Iris pigment epithelial cell (primary cell): Measurements from ENCODE around the gene CRHR2.

Experiments used
- DNase-seq: peaks from one replicate; pipeline ENCODE4 v3.0.0-alpha.2; 2011; ENCODE audit warnings: low read depth

CRHR2 gene

GRCh38 chr7:30706908-30707307, 24.7 kb upstream of the CRHR2 start:
- DNase-seq, result no peak

DNA sequence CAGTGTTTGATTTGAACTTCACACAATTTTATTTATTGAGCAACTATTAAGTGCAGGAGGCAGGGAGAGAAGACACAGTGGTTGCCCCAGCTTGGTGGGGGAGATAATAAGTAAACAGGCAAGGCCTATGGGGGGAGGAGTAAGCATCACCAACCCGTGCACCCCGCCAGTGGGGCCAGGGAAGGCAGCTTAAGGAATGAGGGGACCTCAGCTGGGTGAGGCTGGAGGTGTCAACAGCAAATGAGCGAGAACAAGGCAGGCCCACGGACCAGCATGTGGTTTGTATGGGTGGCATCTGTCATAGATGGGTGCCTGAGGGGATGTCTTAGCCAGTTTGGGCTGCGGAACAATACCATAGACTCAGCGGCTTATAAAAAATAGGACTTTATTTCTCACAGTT, 24.1 kb upstream of the CRHR2 start:
- no peak for DNase-seq

DNA sequence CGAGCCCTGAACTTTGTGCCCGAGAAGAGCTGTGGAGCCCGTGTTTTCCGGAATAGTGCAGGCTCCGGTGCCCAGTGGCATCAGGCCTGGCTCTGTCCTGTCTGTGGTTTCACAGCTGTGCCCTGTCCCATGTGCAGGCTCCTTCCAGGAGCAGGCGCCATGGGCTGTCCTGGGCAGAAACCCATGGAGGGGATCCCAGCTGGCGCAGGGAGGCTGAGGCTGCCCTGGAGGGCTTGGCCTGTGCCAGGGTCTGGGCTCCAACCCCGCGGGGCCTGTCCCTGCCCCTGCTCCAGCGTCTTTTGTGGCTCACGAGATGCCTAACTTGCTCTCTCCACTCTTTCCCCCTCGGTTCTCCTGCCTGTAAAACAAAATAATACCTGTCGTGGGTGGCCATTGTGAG, 23.3 kb upstream of the CRHR2 start:
- no peak for DNase-seq

DNA sequence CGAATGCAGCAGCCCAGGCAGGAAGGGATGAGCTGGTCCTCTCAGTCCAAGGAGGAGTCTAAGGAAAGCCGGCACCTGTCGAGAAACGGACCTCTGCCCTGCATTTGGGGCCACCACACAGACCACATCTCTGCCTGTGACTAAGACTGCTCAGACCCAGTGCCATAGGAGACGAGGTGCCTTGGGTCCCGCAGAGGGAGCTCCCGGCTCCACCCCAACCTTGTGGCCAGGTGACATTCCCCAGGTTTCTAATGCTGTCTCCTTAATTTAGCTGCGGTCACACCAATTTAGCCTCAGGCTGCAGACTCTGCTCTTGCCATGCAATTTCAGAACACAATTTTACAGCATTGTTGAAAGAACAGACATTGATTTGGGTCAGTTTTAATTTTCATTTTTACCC, 22.8 kb upstream of the CRHR2 start:
- no peak for DNase-seq

- no peak for DNase-seq
These were observed 21.5 kb upstream of the CRHR2 start for GRCh38 chr7:30703756-30704155.

DNA sequence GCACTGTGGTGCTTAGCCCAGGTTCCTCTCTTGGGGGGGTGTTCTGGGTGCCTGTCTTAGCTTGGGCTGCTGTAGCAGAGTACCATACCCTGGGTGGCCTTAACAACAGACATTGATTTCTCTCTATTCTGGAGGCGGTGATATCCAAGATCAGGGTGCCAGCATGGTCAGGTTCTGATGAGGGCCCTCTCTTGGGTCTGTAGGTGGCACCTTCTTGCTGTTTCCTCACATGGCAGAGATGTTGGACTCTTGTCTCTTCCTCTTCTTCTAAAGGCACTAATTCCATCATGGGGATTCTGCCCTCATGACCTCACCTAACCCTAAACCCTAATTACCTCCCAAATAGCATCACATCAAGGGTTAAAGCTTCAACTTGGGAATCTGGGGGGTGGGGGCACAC, 19.9 kb upstream of the CRHR2 start:
- no peak for DNase-seq

GRCh38 chr7:30700941-30701340, 18.7 kb upstream of the CRHR2 start:
- DNase-seq, result no peak

DNA sequence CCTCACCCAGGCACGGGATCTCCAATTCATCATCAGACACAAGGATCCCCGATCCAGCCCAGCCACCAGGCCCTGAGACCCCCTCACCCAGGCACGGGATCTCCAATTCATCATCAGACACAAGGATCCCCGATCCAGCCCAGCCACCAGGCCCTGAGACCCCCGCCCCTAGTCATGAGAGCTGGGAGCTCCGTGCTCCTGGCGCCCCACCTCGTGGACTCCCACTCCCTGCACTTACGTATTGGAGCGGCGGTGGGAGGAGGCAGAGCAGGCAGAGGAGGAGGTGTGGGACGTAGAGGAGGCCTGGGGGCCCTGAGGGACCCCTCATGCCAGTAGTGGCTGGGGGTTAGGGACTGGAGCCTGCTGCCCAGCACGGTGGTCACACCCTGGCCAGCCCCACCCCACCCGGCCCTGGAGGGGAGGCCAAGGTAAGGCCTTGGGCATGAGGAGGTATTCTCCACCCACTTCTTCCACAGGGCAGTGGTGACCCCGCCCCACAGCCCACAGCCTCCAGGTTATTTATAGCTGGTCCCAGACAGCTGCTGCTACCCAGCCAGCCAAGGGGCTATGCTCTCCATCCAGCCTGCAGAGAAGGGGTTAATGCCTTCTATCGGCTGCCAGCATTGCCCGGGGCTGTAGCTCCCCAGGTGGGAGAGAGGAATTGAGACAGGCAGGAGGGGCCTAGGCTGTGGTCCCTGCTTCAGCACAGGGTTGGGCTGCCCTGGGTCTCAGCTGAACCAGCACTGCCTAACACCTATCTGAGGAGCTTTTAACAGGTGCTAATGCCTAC, 17.6 kb upstream of the CRHR2 start:
- no peak for DNase-seq

DNA sequence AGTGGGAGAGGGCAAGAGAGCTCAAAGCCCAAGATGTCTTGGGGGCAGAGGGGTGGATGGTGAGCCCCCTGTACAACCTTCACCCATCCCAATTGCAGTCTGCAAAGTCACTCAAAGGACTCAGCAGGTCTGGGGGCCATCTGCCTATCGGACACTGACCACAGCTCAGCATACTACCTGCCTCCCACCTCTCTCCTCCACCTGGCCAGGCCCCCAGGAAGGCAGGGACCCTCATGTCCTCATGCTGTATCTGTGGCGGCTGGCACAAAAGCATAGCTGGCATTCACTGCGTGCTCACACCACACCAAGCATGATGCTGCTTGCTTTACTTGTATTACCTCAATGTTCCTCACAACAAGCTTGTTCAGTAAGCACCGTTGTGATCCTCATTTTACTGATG, 16.2 kb upstream of the CRHR2 start:
- DNase-seq, result no peak

- DNase-seq, result no peak
These were observed 15.6 kb upstream of the CRHR2 start for GRCh38 chr7:30697719-30698460.

GRCh38 chr7:30694774-30695721, 12.8 kb upstream of the CRHR2 start:
- no peak for DNase-seq

- no peak for DNase-seq
These were observed 12.0 kb upstream of the CRHR2 start for GRCh38 chr7:30694218-30694745.

DNA sequence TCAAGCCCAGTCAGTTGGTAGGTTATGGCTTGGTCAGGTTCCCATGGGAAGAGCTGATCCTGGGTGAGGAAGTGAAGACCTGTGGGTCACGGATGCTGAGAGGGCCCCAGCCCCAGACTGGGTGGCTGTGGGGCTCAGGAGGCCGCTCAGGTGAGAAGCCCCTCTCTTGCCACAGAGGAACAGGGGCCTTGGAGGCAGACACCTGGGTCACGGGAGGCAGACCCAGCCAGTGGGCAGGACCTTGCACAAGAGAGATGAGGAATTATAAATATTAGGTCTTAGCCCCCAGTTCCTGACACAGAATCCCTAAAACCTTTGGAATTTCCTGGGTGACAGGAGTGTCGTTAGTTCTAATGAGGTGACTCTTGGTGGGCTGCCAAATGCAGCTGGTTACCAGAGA, 10.6 kb upstream of the CRHR2 start:
- DNase-seq, result no peak

GRCh38 chr7:30692438-30692837, 10.2 kb upstream of the CRHR2 start:
- no peak for DNase-seq

DNA sequence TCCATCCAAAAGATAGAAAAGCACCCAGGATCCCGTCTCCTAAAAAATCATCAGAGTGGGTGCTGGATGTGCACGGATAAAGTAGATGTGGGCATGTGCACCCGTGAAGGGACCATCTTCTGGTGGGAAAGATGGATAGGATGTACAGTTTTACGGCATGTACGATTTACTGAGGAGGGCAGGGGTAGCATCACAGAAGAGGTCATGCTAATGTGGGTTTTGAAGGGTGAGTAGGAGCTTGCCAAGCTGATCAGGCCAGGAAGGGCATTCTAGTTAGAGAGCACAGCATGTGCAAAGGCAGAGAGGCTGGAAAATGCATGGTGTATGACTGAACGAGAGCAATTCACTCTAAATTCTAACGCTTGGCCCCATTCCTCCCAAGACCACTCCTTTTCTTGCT, 7.8 kb upstream of the CRHR2 start:
- no peak for DNase-seq

DNA sequence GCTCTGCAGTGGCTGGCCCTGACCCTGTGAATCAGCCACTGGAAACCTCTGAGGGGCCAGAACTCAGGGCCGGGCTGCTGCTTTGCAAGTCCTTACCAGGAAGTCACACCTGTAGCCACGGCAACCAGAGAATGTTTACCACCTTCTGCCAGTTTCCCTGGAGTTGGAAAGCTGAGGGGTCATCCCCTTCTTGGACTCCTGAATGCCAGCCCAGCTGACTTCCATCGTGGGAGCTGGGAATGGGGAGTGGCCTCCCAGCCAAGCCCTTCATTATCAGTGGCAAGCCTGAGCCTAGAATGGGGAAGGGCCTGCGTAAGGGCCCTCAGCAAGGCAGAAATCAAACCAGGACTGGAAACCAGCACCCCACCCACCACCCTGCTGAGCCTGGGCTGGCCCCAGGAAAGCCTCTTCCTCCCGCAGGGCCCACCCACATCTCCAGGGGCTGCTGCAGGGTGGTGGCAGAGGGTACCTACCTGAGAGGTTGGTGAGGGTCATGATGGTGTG, 6.5 kb upstream of the CRHR2 start:
- DNase-seq, result no peak

DNA sequence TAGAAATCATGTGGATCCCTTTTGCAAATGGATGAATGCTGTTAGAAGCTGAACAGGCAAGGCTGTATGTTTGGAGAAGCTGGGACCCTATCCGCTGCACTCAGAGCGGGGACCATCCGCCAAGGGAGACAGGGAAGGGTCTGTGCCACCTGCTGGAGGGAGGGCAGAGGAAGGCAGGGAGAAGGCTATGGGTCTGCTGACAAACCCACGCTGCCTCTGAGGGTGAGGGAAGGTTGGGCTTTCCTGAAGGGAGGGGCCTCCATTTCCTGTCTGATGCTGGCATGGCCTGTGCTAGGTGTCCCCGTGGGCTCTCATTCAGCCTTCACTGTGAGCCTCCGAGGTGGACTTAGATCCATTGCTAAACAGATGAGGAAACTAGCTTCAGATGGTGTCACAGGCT, 5.3 kb upstream of the CRHR2 start:
- no peak for DNase-seq

DNA sequence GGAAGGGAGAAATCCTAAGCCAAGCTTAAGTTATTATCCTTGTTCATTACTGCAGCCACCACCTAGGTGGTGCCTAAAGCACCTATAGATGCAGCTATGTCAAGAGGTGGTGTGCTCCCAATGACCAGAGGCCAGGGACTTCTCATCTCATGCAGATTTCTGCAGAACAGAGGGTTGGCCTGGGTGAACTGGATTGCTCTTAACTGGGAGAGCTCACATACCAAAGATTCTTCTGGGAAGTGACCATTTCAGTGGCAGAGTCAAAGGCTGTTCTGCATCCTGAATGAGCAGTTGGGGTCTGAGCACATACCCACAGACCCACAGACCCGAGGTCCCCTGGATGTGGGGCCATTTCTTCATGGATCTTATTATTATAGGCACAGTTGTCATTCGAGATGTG, 2.1 kb upstream of the CRHR2 start:
- no peak for DNase-seq

DNA sequence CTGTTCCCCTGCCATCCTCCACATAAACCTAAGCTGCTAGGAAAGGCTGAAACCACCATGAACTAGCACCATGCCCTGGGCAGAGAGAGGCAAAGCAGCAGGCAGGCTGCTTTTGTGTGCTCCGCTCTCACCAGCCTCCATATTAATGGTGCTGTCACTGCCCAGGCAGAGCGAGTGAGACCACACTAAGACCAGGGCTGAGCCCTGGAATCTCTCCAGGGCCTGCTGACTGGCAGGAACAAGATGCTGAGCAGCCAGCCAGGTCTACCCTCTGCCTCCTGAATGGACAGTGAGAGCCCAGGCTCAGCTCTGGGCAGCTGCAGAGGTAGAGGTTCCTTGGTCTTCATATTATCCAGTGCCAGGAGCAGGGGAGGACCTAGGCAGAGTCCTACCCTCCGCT, 1.6 kb upstream of the CRHR2 start:
- no peak for DNase-seq

GRCh38 chr7:30683306-30683705, 1.1 kb upstream of the CRHR2 start:
- no peak for DNase-seq

DNA sequence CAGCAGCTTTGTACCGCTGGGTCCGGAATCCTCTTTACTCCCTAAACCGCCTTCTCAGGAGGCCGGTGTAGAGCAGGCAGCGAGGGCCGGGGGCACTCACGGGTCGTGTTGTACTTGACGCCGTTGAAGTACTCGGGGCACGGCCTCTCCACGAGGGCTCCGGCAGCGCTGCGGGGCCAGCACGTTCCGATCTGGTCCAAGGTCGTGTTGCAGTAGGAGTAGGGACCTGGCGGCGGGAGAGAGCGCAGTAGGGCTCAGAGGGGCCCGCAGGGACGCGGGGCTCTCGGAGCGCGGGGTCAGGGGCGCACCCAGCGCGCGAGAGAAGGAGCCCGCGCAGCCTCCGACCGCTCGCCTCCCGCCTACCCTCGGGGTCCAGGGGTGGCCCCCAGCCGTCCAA, 443 bp downstream of the CRHR2 start:
- no peak for DNase-seq

- no peak for DNase-seq
These were observed 892 bp downstream of the CRHR2 start for GRCh38 chr7:30681331-30681797.
